GM21360 (cell line): ENCODE data around the gene KCNE4.

Source experiments
- ATAC-seq: cut with Tn5 transposase; IDR thresholded peaks from one replicate; pipeline ENCODE4 v1.9.1; 2021; ENCODE audit warnings: mild to moderate bottlenecking, moderate library complexity; ENCODE audit not compliant: unreplicated experiment

Gene KCNE4

GRCh38 chr2:223051693-223052289 is at the start of gene KCNE4:
KCNE4 (plus strand) TSS chr2:223052190; CDS start chr2:223052831, 641 bp downstream.
- no peak for ATAC-seq

- ATAC-seq = no peak
These were observed 48.8 kb upstream of the KCNE4 start for GRCh38 chr2:223003191-223003590.

GRCh38 chr2:223005496-223005895 is 46.5 kb upstream of the KCNE4 start:
- ATAC-seq = no peak

- no peak for ATAC-seq
These were observed 44.5 kb upstream of the KCNE4 start for GRCh38 chr2:223007531-223007930.

- no peak for ATAC-seq
These were observed 43.8 kb upstream of the KCNE4 start for GRCh38 chr2:223008162-223008561.

- no peak for ATAC-seq
These were observed 43.0 kb upstream of the KCNE4 start for GRCh38 chr2:223008956-223009355.

- no peak for ATAC-seq
These were observed 41.3 kb upstream of the KCNE4 start for GRCh38 chr2:223010641-223011040.

GRCh38 chr2:223012291-223012690 is 39.7 kb upstream of the KCNE4 start:
- ATAC-seq = no peak

- ATAC-seq = no peak
These were observed 32.5 kb upstream of the KCNE4 start for GRCh38 chr2:223019390-223019930.

GRCh38 chr2:223019987-223020717 is 31.8 kb upstream of the KCNE4 start:
- peak; percentile 98 for ATAC-seq

- no peak for ATAC-seq
These were observed 30.9 kb upstream of the KCNE4 start for GRCh38 chr2:223020971-223021675.

GRCh38 chr2:223026357-223027110 is 25.5 kb upstream of the KCNE4 start:
- ATAC-seq = no peak

- ATAC-seq = no peak
These were observed 24.5 kb upstream of the KCNE4 start for GRCh38 chr2:223027442-223027841.

GRCh38 chr2:223029287-223029686 is 22.7 kb upstream of the KCNE4 start:
- no peak for ATAC-seq

GRCh38 chr2:223032187-223033142 is 19.5 kb upstream of the KCNE4 start:
- ATAC-seq = no peak

GRCh38 chr2:223034221-223034975 is 17.6 kb upstream of the KCNE4 start:
- no peak for ATAC-seq

GRCh38 chr2:223036790-223037444 is 15.1 kb upstream of the KCNE4 start:
- ATAC-seq = no peak

GRCh38 chr2:223037445-223037800 is 14.6 kb upstream of the KCNE4 start:
- no peak for ATAC-seq

GRCh38 chr2:223039618-223040017 is 12.4 kb upstream of the KCNE4 start:
- ATAC-seq = no peak
